Measurements from ENCODE around the gene MEI1.

The MEI1 gene

DNA sequence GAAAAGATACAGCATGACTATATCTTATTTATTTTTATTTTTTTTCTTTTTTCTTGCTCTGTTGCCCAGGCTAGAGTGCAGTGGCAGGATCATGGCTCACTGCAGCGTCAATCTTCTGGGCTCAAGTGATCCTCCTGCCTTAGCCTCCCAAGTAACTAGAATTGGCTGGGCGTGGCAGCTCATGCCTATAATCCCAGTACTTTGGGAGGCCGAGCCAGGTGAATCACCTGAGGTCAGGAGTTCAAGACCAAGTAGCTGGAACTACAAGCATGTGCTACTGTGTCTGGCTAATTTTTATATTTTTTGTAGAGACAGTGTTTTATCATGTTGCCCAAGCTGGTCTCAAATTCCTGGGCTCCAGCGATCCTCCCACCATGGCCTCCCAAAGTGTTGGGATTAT is 72.9 kb downstream of the MEI1 start:
- no CpG with 5 or more reads among the region's 4 CpGs for WGBS, 2 donors (ENCODE audit: extremely low coverage in 2 of 2, insufficient read length in 2 of 2, insufficient replicate concordance in 1 of 2)

DNA sequence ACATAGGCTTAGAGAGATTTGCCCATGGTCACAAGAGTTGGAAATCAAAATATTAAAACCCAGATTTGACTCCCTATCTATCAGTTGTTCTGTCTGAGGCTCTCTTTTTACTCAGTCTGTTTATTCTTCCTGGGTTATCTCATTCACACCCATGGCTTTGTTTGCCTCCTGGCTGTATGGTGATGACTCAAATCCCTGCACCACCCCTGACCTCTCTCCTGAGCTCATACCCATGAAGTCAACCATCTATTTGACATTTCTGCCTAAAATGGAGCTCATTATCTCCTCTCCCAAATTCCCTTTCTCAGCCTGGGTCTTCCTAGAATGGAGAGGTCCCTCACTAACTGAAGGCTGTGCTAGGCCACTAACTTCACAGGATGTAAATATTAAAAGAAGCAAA is 73.3 kb downstream of the MEI1 start:
- no peak overlapping the region for H2BK15ac ChIP-seq (ENCODE audit: low read length)
- no peak overlapping the region for H3K27ac ChIP-seq (replicated peaks; ENCODE audit: low read length)
- no peak overlapping the region for H2BK5ac ChIP-seq (ENCODE audit: low read length)
- no peak overlapping the region for H3K14ac ChIP-seq (ENCODE audit: low read length)
- H3K4ac ChIP-seq (ENCODE audit: low read length), result no peak overlapping the region
- no peak overlapping the region for H2AFZ ChIP-seq (ENCODE audit: low read length)
- H3K4me2 ChIP-seq (ENCODE audit: insufficient read depth, low read length, poor library complexity, severe bottlenecking), result no peak overlapping the region
- H3K4me1 ChIP-seq (ENCODE audit: control insufficient read depth in 2 of 2, insufficient read depth in 1 of 2, low read depth in 1 of 2, low read length in 2 of 2), result peaks cover 0 to 8% of the 10 kb centered on the region in 2 donors
- peaks cover 0 to 2% of the 10 kb centered on the region in 2 donors for H3K9me3 ChIP-seq (replicated peaks in 1 of 2; ENCODE audit: control insufficient read depth in 2 of 2, insufficient read depth in 1 of 2, low read depth in 1 of 2, low read length in 2 of 2)
- no peak overlapping the region for H4K91ac ChIP-seq (ENCODE audit: low read depth, low read length, poor library complexity)
- H3K9ac ChIP-seq (ENCODE audit: low read depth, low read length, poor library complexity), result no peak overlapping the region
- H2AK5ac ChIP-seq (ENCODE audit: low read depth, low read length), result no peak overlapping the region
- H3K36me3 ChIP-seq (replicated peaks in 1 of 2; ENCODE audit: control insufficient read depth in 2 of 2, insufficient read depth in 2 of 2, low read length in 2 of 2), result no peaks in the 10 kb centered on the region
- no peak overlapping the region for H3K4me3 ChIP-seq (ENCODE audit: low read length in 2 of 2)
- H2BK120ac ChIP-seq (ENCODE audit: low read depth, low read length), result no peak overlapping the region
- no peak overlapping the region for H3K18ac ChIP-seq (ENCODE audit: low read length)
- H3K27me3 ChIP-seq (ENCODE audit: control insufficient read depth in 3 of 3, insufficient read depth in 3 of 3, low read depth in 1 of 3, low read length in 3 of 3), result no peaks in the 10 kb centered on the region
- DNase-seq (ENCODE audit: low spot score), result no peak
- H2BK12ac ChIP-seq (ENCODE audit: low read length), result no peak overlapping the region
- H3K23ac ChIP-seq (ENCODE audit: low read depth, low read length, poor library complexity), result no peak overlapping the region
- no peaks in the 10 kb centered on the region for H3K79me1 ChIP-seq (ENCODE audit: low read depth, low read length)
- H4K8ac ChIP-seq (ENCODE audit: low read depth, low read length), result no peak overlapping the region

More for the DNA sequence above, 72.9 kb downstream of the MEI1 start:
- no peak for DNase-seq (ENCODE audit: low spot score)
- Histone ChIP-seq H3K4me2 (ENCODE audit: insufficient read depth, low read length, poor library complexity, severe bottlenecking) (no peak overlapping the region), H3K23ac (ENCODE audit: low read depth, low read length, poor library complexity) (no peak overlapping the region), H3K27ac (replicated peaks; ENCODE audit: low read length) (no peak overlapping the region), H2AFZ (ENCODE audit: low read length) (no peak overlapping the region), H3K4ac (ENCODE audit: low read length) (no peak overlapping the region), H3K4me3 (ENCODE audit: low read length in 2 of 2) (no peak overlapping the region), H3K18ac (ENCODE audit: low read length) (no peak overlapping the region), H3K9me3 (replicated peaks in 1 of 2; ENCODE audit: control insufficient read depth in 2 of 2, insufficient read depth in 1 of 2, low read depth in 1 of 2, low read length in 2 of 2) (peaks cover 0 to 2% of the 10 kb centered on the region in 2 donors), H2BK5ac (ENCODE audit: low read length) (no peak overlapping the region), H3K4me1 (ENCODE audit: control insufficient read depth in 2 of 2, insufficient read depth in 1 of 2, low read depth in 1 of 2, low read length in 2 of 2) (peaks cover 0 to 8% of the 10 kb centered on the region in 2 donors), H2AK5ac (ENCODE audit: low read depth, low read length) (no peak overlapping the region), H2BK12ac (ENCODE audit: low read length) (no peak overlapping the region), H4K8ac (ENCODE audit: low read depth, low read length) (no peak overlapping the region), H3K79me1 (ENCODE audit: low read depth, low read length) (no peaks in the 10 kb centered on the region), H3K27me3 (ENCODE audit: control insufficient read depth in 3 of 3, insufficient read depth in 3 of 3, low read depth in 1 of 3, low read length in 3 of 3) (no peaks in the 10 kb centered on the region), H2BK120ac (ENCODE audit: low read depth, low read length) (no peak overlapping the region), H2BK15ac (ENCODE audit: low read length) (no peak overlapping the region), H4K91ac (ENCODE audit: low read depth, low read length, poor library complexity) (no peak overlapping the region), H3K14ac (ENCODE audit: low read length) (no peak overlapping the region), H3K9ac (ENCODE audit: low read depth, low read length, poor library complexity) (no peak overlapping the region), H3K36me3 (replicated peaks in 1 of 2; ENCODE audit: control insufficient read depth in 2 of 2, insufficient read depth in 2 of 2, low read length in 2 of 2) (no peaks in the 10 kb centered on the region)

DNA sequence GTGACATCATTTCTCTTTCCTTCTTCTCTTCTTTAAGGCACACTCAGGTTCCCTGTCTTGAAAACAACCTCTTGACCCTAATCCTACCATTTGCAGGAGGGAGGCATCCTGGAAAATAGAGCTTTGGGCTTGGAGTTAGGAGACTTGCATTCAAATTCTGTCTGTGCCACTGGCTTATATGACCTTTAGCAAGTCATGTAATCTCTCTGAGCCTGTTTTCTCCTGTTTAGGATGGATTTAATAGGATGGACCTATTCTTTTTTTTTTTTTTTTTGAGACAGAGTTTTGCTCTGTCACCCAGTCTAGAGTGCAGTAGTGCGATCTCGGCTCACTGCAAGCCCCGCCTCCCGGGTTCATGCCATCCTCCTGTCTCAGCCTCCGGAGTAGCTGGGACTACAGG is 76.0 kb downstream of the MEI1 start:
- H3K4me3 ChIP-seq (ENCODE audit: low read length in 2 of 2), result no peak overlapping the region
- no CpG with 5 or more reads among the region's 5 CpGs for WGBS, 2 donors (ENCODE audit: extremely low coverage in 2 of 2, insufficient read length in 2 of 2, insufficient replicate concordance in 1 of 2)

DNA sequence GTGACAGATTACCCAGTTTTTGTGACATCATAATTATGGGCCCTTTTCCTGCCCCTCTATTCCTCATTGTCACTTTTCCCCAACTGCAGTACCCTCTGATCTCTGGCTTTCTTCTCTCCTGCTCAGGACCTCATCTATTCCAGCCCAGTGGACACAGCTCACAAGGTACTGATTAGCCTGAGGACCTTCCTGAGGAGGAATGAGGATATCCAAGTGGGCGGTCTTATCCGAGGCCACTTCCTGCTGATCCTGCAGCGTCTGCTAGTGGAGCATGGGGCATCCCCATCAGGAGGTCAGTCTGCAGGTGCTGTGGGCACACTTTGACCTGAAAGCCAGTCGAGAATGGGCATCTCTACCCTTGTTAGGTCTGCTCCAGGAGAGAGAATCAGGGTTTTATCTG is 76.7 kb downstream of the MEI1 start:
- H3K23ac ChIP-seq (ENCODE audit: low read depth, low read length, poor library complexity), result no peak overlapping the region
- H3K9me3 ChIP-seq (replicated peaks in 1 of 2; ENCODE audit: control insufficient read depth in 2 of 2, insufficient read depth in 1 of 2, low read depth in 1 of 2, low read length in 2 of 2), result peaks cover 0 to 2% of the 10 kb centered on the region in 2 donors
- H2AK5ac ChIP-seq (ENCODE audit: low read depth, low read length), result no peak overlapping the region
- no peaks in the 10 kb centered on the region for H3K79me1 ChIP-seq (ENCODE audit: low read depth, low read length)
- H3K27me3 ChIP-seq (ENCODE audit: control insufficient read depth in 3 of 3, insufficient read depth in 3 of 3, low read depth in 1 of 3, low read length in 3 of 3), result peaks cover 0 to 18% (median 0%) of the 10 kb centered on the region in 3 experiments
- H3K4me1 ChIP-seq (ENCODE audit: control insufficient read depth in 2 of 2, insufficient read depth in 1 of 2, low read depth in 1 of 2, low read length in 2 of 2), result peaks cover 1 to 8% of the 10 kb centered on the region in 2 donors
- no peak overlapping the region for H2BK5ac ChIP-seq (ENCODE audit: low read length)
- H3K36me3 ChIP-seq (replicated peaks in 1 of 2; ENCODE audit: control insufficient read depth in 2 of 2, insufficient read depth in 2 of 2, low read length in 2 of 2), result no peaks in the 10 kb centered on the region
- H2AFZ ChIP-seq (ENCODE audit: low read length), result peak overlapping the region; percentile 72
- H4K8ac ChIP-seq (ENCODE audit: low read depth, low read length), result no peak overlapping the region
- DNase-seq (ENCODE audit: low spot score), result no peak
- no peak overlapping the region for H3K14ac ChIP-seq (ENCODE audit: low read length)
- no peak overlapping the region for H3K18ac ChIP-seq (ENCODE audit: low read length)
- H3K27ac ChIP-seq (replicated peaks; ENCODE audit: low read length), result no peak overlapping the region
- peak overlapping the region; percentile 32 for H3K9ac ChIP-seq (ENCODE audit: low read depth, low read length, poor library complexity)
- H2BK120ac ChIP-seq (ENCODE audit: low read depth, low read length), result no peak overlapping the region
- H2BK12ac ChIP-seq (ENCODE audit: low read length), result no peak overlapping the region
- H2BK15ac ChIP-seq (ENCODE audit: low read length), result no peak overlapping the region
- no CpG with 5 or more reads among the region's 4 CpGs for WGBS, 2 donors (ENCODE audit: extremely low coverage in 2 of 2, insufficient read length in 2 of 2, insufficient replicate concordance in 1 of 2)
- H3K4ac ChIP-seq (ENCODE audit: low read length), result no peak overlapping the region
- H3K4me3 ChIP-seq (ENCODE audit: low read length in 2 of 2), result no peak overlapping the region
- no peak overlapping the region for H3K4me2 ChIP-seq (ENCODE audit: insufficient read depth, low read length, poor library complexity, severe bottlenecking)
- H4K91ac ChIP-seq (ENCODE audit: low read depth, low read length, poor library complexity), result no peak overlapping the region

More for the DNA sequence above, 76.0 kb downstream of the MEI1 start:
- Histone ChIP-seq H3K36me3 (replicated peaks in 1 of 2; ENCODE audit: control insufficient read depth in 2 of 2, insufficient read depth in 2 of 2, low read length in 2 of 2) (no peaks in the 10 kb centered on the region), H3K79me1 (ENCODE audit: low read depth, low read length) (no peaks in the 10 kb centered on the region), H2AK5ac (ENCODE audit: low read depth, low read length) (no peak overlapping the region), H3K9ac (ENCODE audit: low read depth, low read length, poor library complexity) (no peak overlapping the region), H2BK12ac (ENCODE audit: low read length) (no peak overlapping the region), H3K27ac (replicated peaks; ENCODE audit: low read length) (no peak overlapping the region), H2BK120ac (ENCODE audit: low read depth, low read length) (no peak overlapping the region), H3K23ac (ENCODE audit: low read depth, low read length, poor library complexity) (no peak overlapping the region), H4K8ac (ENCODE audit: low read depth, low read length) (no peak overlapping the region), H2AFZ (ENCODE audit: low read length) (no peak overlapping the region), H3K4me2 (ENCODE audit: insufficient read depth, low read length, poor library complexity, severe bottlenecking) (no peak overlapping the region), H4K91ac (ENCODE audit: low read depth, low read length, poor library complexity) (no peak overlapping the region), H3K18ac (ENCODE audit: low read length) (no peak overlapping the region), H3K27me3 (ENCODE audit: control insufficient read depth in 3 of 3, insufficient read depth in 3 of 3, low read depth in 1 of 3, low read length in 3 of 3) (peaks cover 0 to 14% (median 0%) of the 10 kb centered on the region in 3 experiments), H3K4me1 (ENCODE audit: control insufficient read depth in 2 of 2, insufficient read depth in 1 of 2, low read depth in 1 of 2, low read length in 2 of 2) (peaks cover 0 to 8% of the 10 kb centered on the region in 2 donors), H3K14ac (ENCODE audit: low read length) (no peak overlapping the region), H2BK15ac (ENCODE audit: low read length) (no peak overlapping the region), H3K9me3 (replicated peaks in 1 of 2; ENCODE audit: control insufficient read depth in 2 of 2, insufficient read depth in 1 of 2, low read depth in 1 of 2, low read length in 2 of 2) (peaks cover 0 to 2% of the 10 kb centered on the region in 2 donors), H2BK5ac (ENCODE audit: low read length) (no peak overlapping the region), H3K4ac (ENCODE audit: low read length) (no peak overlapping the region)
- no peak for DNase-seq (ENCODE audit: low spot score)

All from neuronal stem cell (in vitro differentiated cells).